Measurements from ENCODE around the gene RNASEH1.

DNA sequence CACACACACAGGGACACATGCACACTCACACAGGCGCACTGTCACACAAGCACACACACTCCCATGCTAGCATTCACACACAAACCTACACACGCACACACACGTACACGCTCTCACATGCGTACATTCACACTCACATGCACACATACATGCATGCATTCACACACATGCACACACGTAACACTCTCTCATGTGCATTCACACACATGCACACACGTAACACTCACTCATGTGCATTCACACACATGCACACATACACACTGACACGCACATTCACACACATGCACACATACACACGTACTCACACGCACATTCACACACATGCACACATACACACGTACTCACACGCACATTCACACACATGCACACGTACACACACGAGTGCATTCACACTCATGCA lies 55.1 kb downstream of the RNASEH1 start:
- TF ChIP-seq, protein P1, sequence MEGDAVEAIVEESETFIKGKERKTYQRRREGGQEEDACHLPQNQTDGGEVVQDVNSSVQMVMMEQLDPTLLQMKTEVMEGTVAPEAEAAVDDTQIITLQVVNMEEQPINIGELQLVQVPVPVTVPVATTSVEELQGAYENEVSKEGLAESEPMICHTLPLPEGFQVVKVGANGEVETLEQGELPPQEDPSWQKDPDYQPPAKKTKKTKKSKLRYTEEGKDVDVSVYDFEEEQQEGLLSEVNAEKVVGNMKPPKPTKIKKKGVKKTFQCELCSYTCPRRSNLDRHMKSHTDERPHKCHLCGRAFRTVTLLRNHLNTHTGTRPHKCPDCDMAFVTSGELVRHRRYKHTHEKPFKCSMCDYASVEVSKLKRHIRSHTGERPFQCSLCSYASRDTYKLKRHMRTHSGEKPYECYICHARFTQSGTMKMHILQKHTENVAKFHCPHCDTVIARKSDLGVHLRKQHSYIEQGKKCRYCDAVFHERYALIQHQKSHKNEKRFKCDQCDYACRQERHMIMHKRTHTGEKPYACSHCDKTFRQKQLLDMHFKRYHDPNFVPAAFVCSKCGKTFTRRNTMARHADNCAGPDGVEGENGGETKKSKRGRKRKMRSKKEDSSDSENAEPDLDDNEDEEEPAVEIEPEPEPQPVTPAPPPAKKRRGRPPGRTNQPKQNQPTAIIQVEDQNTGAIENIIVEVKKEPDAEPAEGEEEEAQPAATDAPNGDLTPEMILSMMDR (conservative IDR thresholded peaks at IDR 0.05; ENCODE audit: low read depth, low read length), result no peak
- no peak for TF ChIP-seq EZH2 (IDR thresholded peaks at IDR 0.05; ENCODE audit: borderline replicate concordance, low read depth, low read length, poor library complexity, severe bottlenecking)
